HG03565 (cell line): ENCODE measurements around the gene HDAC7.

Experiments
- ATAC-seq: cut with Tn5 transposase; IDR thresholded peaks from one replicate; pipeline ENCODE4 v1.9.1; 2021; ENCODE audit warnings: mild to moderate bottlenecking, moderate library complexity; ENCODE audit not compliant: unreplicated experiment

Gene HDAC7

GRCh38 chr12:47819896-47820630 lies at the start of gene HDAC7:
TSS of gene HDAC7 (minus strand) at chr12:47819903. CDS start at chr12:47819785, 118 bp downstream.
- ATAC-seq = no peak

GRCh38 chr12:47868552-47869031 lies 48.9 kb upstream of the HDAC7 start:
- ATAC-seq = peak; percentile 58

- peak; percentile 3 for ATAC-seq
Measured at GRCh38 chr12:47868041-47868440, 48.3 kb upstream of the HDAC7 start.

- no peak for ATAC-seq
Measured at GRCh38 chr12:47867495-47867941, 47.8 kb upstream of the HDAC7 start.

GRCh38 chr12:47864646-47865235 lies 45.0 kb upstream of the HDAC7 start:
- no peak for ATAC-seq

GRCh38 chr12:47863985-47864384 lies 44.3 kb upstream of the HDAC7 start:
- no peak for ATAC-seq

GRCh38 chr12:47863467-47863866 lies 43.8 kb upstream of the HDAC7 start:
- no peak for ATAC-seq

- ATAC-seq = no peak
Measured at GRCh38 chr12:47862881-47863280, 43.2 kb upstream of the HDAC7 start.

GRCh38 chr12:47862167-47862750 lies 42.6 kb upstream of the HDAC7 start:
- no peak for ATAC-seq

- no peak for ATAC-seq
Measured at GRCh38 chr12:47860873-47861272, 41.2 kb upstream of the HDAC7 start.

- ATAC-seq = no peak
Measured at GRCh38 chr12:47860279-47860841, 40.7 kb upstream of the HDAC7 start.

GRCh38 chr12:47858511-47859266 lies 39.0 kb upstream of the HDAC7 start:
- no peak for ATAC-seq

- no peak for ATAC-seq
Measured at GRCh38 chr12:47856721-47857575, 37.2 kb upstream of the HDAC7 start.

- ATAC-seq = no peak
Measured at GRCh38 chr12:47856094-47856493, 36.4 kb upstream of the HDAC7 start.

GRCh38 chr12:47855502-47855901 lies 35.8 kb upstream of the HDAC7 start:
- ATAC-seq = no peak

- ATAC-seq = no peak
Measured at GRCh38 chr12:47854531-47854930, 34.8 kb upstream of the HDAC7 start.

- ATAC-seq = no peak
Measured at GRCh38 chr12:47852096-47852571, 32.4 kb upstream of the HDAC7 start.

- no peak for ATAC-seq
Measured at GRCh38 chr12:47851303-47851952, 31.7 kb upstream of the HDAC7 start.
